ENCODE data around the gene DISP2. TPM values are rescaled to one million over a fixed set of nuclear protein-coding genes. Genes with fewer than 3 reads are reported as not detected.

The DISP2 gene
- total RNA-seq, 4 donors from 2014 or later: 0.14 to 0.85 TPM; not detected in 2

- Histone ChIP-seq H3K36me3 (no peaks in the 10 kb centered on the region), H3K27me3 (no peaks in the 10 kb centered on the region), H3K4me3 (no peak overlapping the region), H3K27ac (no peak overlapping the region), H3K4me1 (no peaks in the 10 kb centered on the region), H3K9me3 (no peaks in the 10 kb centered on the region)
- intact Hi-C loops (cut with DNase I; ENCODE audit: low total_unique reads): no loop called here
- no peak for TF ChIP-seq CTCF (IDR thresholded peaks at IDR 0.05)
- TF ChIP-seq POLR2A (IDR thresholded peaks at IDR 0.05): no peak
- DNase-seq: no peak
Measured at GRCh38 chr15:40412095-40412759, 54.2 kb downstream of the DISP2 start.

- Histone ChIP-seq H3K27ac (no peak overlapping the region), H3K36me3 (no peaks in the 10 kb centered on the region), H3K4me1 (no peaks in the 10 kb centered on the region), H3K4me3 (no peak overlapping the region), H3K9me3 (no peaks in the 10 kb centered on the region), H3K27me3 (no peaks in the 10 kb centered on the region)
- DNase-seq: no peak
- TF ChIP-seq CTCF (IDR thresholded peaks at IDR 0.05) (no peak), POLR2A (IDR thresholded peaks at IDR 0.05) (no peak)
- intact Hi-C loops (cut with DNase I; ENCODE audit: low total_unique reads): no loop called here
Measured at GRCh38 chr15:40413036-40413435, 55.0 kb downstream of the DISP2 start.

- Histone ChIP-seq H3K4me3 (no peak overlapping the region), H3K4me1 (no peaks in the 10 kb centered on the region), H3K27me3 (no peaks in the 10 kb centered on the region), H3K27ac (no peak overlapping the region), H3K9me3 (no peaks in the 10 kb centered on the region), H3K36me3 (no peaks in the 10 kb centered on the region)
- no peak for DNase-seq
- TF ChIP-seq CTCF (IDR thresholded peaks at IDR 0.05) (no peak), POLR2A (IDR thresholded peaks at IDR 0.05) (no peak)
- intact Hi-C loops (cut with DNase I; ENCODE audit: low total_unique reads): no loop called here
Measured at GRCh38 chr15:40414816-40415215, 56.8 kb downstream of the DISP2 start.

GRCh38 chr15:40415226-40415625 lies 57.2 kb downstream of the DISP2 start:
- Histone ChIP-seq H3K27ac (no peak overlapping the region), H3K27me3 (no peaks in the 10 kb centered on the region), H3K4me3 (no peak overlapping the region), H3K9me3 (no peaks in the 10 kb centered on the region), H3K4me1 (no peaks in the 10 kb centered on the region), H3K36me3 (no peaks in the 10 kb centered on the region)
- TF ChIP-seq CTCF (IDR thresholded peaks at IDR 0.05): no peak
- TF ChIP-seq POLR2A (IDR thresholded peaks at IDR 0.05): no peak
- no peak for DNase-seq
- intact Hi-C loops (cut with DNase I; ENCODE audit: low total_unique reads): no loop called here

- no peak for TF ChIP-seq CTCF (IDR thresholded peaks at IDR 0.05)
- no peak for TF ChIP-seq POLR2A (IDR thresholded peaks at IDR 0.05)
- no peak overlapping the region for H3K27ac ChIP-seq
- no peak for DNase-seq
- intact Hi-C loops (cut with DNase I; ENCODE audit: low total_unique reads): no loop called here
- no peaks in the 10 kb centered on the region for H3K9me3 ChIP-seq
- no peaks in the 10 kb centered on the region for H3K4me1 ChIP-seq
- no peaks in the 10 kb centered on the region for H3K27me3 ChIP-seq
- no peaks in the 10 kb centered on the region for H3K36me3 ChIP-seq
- H3K4me3 ChIP-seq: no peak overlapping the region
Measured at GRCh38 chr15:40416056-40416455, 58.0 kb downstream of the DISP2 start.

Measured in uterus (tissue), 4 donors.